ENCODE data around the gene MED15.

MED15 gene

DNA sequence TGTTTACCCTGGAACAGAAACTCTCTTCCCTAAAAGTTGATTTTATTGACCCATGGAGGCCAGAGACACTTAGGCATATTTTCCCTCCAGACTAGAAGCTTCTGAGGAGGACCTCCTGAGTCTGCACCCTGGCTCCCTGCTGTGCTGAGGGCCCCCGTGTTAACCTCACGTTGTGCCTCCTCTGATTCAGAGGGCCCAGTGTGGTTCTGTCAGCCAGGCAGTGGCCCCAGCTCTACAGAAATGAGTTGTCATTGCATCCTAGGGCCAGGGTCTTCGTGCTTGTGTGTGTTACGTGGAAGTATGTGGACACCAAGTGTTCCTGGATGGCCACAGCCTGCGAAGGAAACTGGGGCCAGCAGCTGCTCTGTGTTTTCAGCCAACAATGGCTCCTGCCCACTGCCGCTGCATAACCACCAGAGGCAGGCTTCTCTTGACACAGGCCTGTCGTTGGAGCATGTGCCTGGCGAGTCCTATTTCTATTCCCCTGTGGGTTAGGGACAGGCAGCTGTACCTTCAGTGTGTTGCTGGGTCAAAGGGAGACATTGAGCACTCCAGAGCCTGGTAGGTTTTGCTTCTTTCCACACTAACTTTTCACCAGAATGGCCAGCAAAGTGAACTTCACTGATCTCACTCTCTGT is 44.5 kb downstream of the MED15 start:
- no peak for DNase-seq (ENCODE audit: low read depth in 2 of 2)

DNA sequence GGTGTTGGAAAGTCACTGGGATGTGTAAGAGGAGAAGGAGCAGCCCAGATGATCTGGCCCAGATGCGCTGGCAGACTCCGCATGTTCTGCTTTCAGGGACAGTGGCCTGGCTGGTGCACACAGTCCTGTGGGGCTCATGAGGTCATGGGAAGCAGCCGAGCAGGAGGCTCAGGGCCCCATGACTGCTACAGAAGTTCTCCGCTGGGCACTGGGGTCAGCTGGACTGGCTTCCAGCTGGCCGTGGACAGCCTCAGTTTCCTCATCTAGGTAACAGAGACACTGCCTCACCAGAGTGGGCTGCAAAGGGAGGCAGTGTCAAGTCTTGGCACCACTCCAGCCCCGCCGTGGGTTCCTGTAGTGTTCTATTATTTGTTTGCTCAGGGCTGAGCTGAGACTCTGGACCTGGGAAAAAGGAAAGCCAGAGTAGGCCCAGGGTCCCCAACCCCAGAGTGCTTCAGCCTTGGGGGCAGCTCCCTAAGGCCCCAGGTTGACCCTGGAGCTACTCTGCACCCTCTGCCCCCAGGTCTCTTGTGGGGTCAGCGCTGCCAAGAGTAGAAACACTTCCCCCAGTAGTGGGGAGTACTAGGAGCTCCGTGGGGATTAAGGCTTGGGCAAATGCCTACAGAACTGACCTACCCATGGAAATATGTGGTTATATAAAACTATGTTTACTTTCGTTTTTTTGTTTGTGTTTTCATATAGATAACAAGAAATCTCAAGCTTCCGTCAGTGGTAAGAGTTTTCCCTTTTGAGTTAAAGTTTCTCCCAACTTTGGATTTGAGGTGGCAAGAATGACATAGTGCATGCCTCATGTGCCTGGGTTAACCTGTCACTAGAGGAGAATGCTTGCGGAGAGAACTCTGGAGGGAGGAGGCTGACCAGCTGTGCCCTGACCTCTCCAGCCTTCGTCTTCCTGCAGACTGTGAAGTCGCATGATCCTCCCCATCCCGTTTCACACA is 45.3 kb downstream of the MED15 start:
- no peak for DNase-seq (ENCODE audit: low read depth in 2 of 2)

DNA sequence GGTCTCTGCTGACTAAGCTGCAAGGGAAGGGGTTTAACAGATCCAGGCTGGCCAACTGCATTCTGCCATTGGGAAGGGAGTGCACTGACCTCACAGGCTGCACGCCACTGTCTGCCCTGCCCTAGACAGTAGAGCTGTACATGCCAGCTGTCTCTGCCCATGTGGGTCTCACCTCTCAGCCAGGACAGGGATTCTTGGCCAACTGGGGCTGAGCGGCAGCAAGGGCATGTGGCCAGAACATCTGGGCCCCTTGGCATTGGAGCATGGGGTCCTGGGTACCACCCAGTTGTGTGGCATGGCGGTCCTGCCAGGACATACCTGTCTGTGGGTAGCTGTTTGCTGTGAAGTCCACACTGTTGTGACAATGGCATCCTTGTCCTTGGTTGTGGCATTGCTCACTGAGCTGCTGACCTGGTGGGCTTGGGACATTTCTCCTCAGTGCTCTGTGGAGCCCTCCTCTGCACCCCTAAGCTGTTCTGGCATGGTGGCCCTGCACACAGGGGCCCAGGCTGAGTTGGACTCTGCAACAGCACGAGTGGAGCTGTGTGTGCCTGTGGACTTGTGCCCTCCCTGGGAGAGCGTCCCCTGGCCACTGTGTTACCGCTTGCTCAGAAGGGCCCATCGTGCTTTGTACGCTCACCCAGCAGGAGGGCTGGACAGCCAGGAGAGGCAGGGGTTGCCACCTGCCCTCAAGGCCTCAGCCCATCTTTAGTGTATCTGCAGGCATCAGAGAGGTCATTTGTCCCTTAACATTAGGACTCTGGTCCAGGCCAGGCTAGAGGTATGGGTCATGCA is 46.7 kb downstream of the MED15 start:
- no peak for DNase-seq (ENCODE audit: low read depth in 2 of 2)

DNA sequence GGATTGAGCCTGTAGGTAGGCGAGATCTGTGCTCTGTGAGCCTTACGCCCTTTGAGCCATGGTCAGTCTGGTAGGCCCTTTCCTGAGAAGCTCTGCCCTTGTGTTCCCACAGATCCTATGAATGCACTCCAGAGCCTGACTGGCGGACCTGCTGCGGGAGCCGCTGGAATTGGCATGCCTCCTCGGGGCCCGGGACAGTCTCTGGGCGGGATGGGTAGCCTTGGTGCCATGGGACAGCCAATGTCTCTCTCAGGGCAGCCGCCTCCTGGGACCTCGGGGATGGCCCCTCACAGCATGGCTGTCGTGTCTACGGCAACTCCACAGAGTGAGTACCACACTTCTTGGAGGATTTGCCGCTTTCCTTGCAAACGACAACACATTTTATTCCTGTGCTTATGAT is 47.4 kb downstream of the MED15 start:
- DNase-seq (ENCODE audit: low read depth in 2 of 2) = no peak

DNA sequence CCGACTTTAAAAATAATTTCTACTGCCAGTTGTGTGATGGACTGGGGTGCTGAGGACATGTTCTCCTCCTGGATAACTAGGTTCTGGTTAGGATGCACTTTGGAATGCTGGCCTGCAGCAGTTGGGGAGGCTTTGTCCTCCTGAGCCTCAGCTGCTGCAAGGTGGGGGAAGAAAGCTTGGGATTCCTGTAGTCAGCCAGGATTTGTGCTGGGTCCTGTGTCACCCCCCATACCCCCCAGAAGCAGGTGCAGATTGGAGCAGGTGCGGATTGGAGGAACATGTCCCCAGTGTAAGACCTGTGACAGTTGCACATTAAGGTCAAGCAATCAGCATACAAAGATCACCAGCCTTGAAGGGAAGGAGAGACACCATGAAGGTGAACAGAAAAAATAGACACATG is 51.1 kb downstream of the MED15 start:
- no peak for DNase-seq (ENCODE audit: low read depth in 2 of 2)

DNA sequence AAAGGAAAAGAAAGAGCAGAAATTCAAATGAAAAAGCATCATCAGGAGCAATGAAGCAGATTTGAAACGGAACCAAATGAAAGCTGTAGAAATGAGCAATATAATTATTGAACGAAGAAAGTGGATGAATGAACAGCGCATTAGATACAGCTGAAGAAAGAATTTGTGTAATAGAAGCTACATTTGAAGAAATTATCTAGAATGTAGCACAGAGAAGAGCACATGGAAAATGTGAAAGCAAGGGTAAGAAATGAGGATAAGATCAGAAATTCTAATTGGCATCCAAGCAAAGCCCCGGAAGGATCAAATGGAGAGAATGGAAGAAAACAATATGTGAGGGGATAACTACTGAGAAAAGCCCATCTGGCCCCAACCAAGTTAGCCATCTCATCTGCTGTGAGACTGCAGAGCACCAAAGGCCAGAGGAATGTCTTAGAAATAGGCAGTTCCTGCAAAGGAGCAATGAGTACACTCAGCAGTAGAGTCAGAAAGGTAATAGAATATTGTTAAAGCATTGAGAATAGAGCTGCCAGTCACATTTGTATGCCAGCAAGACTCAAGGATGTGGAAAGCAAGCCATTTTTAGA is 51.9 kb downstream of the MED15 start:
- DNase-seq (ENCODE audit: low read depth in 2 of 2) = no peak

DNA sequence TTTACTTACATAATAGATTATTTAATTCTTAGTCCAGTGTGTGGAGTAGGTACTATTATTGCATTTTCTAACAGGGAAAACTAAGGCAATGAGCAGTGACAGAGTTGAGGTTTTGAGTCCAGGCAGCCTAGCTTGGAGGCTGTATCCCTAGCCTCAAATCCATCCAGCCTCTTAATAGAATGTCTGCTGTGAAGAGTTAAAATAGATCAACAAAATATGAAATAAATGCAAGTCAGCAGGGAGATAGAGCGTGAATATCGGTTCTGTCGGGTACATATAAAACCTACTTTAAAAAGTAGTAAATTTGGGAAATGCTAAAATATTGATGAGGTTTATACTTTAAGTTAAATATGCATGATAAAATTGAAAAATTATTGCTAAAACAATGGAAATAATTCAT is 53.3 kb downstream of the MED15 start:
- DNase-seq (ENCODE audit: low read depth in 2 of 2) = no peak

DNA sequence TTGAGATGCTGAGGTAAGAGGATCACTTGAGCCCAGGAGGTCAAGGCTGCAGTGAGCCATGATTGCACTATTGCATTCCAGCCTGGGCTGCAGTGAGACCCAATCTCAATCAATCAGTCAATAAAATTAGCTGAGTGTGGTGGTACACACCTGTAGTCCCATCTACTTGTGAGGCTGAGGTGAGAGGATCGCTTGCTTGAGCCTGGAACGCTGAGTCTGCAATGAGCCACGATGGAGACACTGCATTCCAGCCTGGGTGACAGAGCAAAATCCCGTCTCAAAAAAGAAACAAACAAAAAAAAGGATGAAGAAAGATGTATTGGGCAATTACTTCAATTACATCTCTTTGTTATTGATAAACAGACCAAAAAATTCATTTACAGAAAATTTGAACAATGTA is 54.5 kb downstream of the MED15 start:
- DNase-seq (ENCODE audit: low read depth in 2 of 2) = no peak

DNA sequence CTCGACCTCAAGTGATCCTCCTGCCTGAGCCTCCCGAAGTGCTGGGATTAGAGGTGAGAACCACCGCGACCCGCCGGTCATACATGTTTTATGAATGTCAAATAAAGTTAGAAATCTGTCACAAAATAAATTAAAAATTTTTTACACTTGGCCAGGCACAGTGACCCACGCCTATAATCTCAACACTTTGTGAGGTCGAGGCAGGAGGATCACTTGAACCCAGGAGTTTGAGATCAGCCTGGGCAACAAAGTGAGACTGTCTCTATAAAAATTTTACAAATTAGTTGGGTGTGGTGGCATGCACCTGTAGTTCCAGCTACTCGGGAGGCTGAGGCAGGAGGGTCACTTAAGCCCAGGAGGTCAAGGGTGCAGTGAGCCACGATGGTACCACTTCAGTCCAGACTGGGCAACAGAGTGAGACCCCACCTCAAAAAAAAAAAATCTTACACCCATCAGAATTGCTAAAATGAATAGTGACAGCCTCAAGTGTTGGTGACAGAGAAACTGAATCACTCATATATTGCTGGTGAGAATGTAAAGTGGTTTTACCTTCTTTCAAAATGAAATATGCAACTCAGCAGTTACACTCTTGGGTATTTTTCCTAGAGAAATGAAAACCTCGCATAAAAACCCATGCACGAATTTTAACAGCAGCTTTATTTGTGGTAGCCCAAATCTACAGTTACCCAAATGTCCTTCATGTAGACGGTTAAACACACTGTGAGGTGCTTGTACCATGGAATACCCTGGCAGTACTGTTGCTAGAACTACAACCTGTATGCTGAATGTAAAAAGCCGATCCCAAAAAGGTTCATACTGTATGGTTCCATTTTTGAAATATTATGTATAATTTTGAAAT is 55.4 kb downstream of the MED15 start:
- no peak for DNase-seq (ENCODE audit: low read depth in 2 of 2)

DNA sequence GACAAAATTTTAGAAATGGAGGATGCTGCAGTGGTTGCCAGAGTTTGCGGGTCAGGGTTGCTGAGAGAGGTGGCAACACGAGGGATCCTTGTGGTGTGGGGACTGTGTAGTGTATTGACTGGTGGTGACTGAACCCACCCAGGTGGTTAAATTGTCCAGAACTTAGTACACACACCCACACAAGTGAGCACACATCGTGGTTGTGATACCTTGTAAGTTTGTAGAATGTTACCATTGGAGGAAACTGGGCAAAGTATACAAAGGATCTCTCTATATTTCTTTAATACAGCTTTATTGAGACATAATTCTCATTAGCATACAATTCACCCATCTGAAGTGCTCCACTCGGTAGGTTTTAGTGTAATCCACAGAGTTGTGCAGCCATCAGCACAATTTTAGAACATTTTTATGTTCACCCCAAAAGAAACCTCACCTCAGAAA is 56.1 kb downstream of the MED15 start:
- no peak for DNase-seq (ENCODE audit: low read depth in 2 of 2)

DNA sequence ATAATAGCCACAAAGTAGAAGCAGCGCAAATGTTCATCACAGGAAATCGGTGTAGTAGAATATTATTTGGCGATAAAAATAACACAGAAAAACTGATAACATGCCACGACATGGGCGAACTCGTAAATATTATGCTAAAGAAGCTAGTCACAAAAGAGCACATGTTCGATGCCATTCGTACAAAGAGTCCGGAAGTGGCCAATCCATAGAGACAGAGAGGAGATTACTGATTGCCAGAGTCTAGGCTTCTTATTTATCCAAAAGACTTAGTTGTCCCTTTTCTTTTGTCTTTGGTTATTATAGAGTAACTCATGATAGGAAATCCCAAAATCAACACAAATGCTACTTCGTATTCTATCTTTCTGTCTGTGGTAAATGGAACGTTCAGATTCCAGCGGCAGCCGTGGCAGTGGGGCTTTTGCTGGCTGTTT is 56.5 kb downstream of the MED15 start:
- no peak for DNase-seq (ENCODE audit: low read depth in 2 of 2)

DNA sequence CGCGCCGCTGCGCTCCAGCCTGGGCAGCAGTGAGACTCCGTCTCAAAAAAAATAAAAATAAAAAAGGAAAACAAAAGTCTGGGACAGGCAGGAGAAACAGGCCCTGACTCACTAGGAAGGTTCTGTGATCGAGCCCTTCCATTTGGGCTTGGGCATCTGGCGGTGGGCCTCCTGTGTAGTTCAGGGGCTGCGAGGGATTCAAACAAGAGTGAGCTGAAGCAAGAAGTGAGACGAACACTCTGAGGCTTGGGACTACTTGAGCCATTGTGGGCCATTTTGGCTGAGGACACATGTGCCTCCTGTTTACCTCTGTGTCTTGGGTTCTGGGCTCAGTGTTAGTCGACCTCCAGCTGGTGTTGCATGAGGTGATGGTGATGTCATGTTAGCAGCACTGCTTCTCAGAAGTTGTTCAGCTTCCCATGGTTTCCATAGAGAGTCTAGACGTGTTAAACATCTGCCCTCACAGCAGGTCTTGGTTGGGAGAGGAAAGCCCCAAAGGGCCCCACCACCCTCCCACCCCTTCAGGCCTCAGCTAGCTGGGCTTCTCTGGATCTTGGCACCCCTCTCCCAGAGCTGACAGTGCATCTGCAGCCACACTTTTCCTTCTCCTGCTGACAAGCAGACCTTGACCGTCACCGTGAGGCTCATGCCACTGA is 57.8 kb downstream of the MED15 start:
- no peak for DNase-seq (ENCODE audit: low read depth in 2 of 2)

DNA sequence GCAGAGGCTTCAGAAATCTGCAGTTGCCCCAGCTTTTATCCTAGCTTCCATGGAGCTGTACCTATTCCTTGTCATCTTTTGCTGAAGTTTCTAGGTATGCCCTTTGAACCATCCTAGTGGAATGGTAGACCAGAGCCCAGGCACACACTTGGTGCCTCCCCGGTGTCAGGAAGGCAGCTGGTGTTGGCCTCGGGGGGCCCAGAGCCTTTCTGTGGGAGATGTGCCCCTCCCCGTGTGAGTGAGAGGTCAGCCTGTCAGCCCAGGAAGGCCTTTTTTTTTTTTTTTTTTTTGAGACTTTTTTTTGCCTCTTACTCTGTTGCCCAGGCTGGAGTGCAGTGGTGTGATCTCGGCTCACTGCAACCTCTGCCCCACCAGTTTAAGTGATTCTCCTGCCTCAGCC is 58.4 kb downstream of the MED15 start:
- no peak for DNase-seq (ENCODE audit: low read depth in 2 of 2)

DNA sequence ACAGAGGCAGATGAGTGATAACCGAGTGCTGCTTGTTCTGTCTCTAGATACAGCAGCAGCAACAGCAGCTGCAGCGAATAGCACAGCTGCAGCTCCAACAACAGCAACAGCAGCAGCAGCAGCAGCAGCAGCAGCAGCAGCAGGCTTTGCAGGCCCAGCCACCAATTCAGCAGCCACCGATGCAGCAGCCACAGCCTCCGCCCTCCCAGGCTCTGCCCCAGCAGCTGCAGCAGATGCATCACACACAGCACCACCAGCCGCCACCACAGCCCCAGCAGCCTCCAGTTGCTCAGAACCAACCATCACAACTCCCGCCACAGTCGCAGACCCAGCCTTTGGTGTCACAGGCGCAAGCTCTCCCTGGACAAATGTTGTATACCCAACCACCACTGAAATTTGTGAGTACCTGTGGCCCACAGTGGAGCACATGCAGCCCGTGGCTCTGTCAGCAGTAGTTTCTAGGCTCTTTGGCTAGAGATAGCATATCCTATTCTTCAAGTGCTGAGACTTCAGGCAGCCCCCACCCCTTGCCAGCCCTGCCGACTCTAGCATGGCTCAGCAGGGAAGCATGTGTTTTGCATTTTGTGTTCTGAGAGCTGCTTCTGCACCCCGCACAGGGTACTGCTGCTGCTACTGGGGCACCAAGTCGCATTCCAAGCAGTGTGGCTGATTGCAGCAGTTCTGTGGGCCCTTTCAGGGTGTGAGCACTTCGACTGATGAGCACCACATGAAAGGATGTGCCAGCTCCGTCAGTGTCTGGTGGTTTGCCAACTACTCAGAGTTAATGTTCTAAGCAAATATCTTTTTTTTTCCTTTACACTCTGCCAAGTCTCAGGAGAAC is 59.2 kb downstream of the MED15 start:
- peak in 1 of 2 donors; percentile 51 for DNase-seq (ENCODE audit: low read depth in 2 of 2)

DNA sequence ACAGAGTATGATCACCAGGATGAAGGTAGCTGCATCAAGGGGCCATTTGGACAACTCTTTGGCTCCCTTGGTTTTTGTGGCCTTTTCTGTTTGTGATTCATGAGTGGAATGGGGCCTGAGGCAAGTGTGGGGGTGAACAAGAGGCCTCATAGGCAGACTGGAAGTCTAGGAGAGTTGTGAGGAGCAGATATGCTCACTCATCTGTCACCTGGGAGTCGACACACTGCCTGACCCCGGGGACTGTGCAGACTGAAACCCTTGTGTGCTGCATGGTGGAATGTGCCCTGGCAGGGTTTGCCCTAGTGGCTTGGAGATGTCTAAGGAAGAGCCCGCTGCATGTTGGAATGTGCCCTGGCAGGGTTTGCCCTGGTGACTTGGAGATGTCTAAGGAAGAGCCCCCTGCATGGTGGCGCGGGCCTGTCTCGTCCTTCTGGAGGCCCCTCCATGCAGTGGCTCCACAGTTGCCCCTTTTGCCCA is 60.0 kb downstream of the MED15 start:
- no peak for DNase-seq (ENCODE audit: low read depth in 2 of 2)

DNA sequence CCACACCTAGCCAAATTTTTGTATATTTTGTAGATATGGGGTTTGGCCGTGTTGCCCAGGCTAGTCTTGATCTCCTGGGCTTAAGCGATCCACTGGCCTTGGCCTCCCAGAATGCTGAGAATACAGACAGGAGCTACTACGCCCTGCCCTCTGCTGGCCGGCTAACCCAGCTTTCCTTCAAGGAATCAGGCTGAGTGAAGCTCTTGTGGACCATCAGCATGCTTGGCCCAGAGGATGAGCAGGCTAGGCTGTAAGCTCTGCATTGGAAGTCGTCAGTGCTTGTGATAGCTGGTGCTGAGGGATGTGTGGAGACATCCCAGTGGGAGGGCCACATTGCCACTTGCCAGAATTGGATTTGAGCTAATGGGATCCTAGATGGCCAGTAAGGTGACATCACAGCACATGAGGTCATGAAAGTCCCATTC is 60.6 kb downstream of the MED15 start:
- no peak for DNase-seq (ENCODE audit: low read depth in 2 of 2)

DNA sequence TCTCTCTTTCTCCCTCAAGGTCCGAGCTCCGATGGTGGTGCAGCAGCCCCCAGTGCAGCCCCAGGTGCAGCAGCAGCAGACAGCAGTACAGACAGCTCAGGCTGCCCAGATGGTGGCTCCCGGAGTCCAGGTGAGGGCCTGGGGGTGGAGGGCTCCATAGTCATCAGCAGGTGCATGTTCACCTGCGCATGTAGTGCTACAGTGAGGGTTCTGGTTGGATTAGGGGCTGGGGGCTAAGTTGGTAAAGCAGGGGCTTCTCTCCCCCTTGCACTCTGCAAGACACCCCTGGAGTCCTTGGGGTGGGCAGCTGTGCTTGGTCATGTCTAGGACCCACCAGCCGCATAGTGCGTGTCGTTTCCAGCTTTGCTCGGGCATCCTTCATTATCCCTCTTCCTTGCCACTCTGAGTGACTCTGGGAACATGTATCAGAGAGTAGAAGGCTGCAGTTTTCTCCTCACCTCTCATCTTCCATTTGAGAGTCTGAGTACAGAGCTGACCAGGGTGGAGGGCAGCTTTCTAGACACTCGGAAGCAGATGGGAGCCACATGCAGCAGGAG is 61.2 kb downstream of the MED15 start:
- no peak for DNase-seq (ENCODE audit: low read depth in 2 of 2)

DNA sequence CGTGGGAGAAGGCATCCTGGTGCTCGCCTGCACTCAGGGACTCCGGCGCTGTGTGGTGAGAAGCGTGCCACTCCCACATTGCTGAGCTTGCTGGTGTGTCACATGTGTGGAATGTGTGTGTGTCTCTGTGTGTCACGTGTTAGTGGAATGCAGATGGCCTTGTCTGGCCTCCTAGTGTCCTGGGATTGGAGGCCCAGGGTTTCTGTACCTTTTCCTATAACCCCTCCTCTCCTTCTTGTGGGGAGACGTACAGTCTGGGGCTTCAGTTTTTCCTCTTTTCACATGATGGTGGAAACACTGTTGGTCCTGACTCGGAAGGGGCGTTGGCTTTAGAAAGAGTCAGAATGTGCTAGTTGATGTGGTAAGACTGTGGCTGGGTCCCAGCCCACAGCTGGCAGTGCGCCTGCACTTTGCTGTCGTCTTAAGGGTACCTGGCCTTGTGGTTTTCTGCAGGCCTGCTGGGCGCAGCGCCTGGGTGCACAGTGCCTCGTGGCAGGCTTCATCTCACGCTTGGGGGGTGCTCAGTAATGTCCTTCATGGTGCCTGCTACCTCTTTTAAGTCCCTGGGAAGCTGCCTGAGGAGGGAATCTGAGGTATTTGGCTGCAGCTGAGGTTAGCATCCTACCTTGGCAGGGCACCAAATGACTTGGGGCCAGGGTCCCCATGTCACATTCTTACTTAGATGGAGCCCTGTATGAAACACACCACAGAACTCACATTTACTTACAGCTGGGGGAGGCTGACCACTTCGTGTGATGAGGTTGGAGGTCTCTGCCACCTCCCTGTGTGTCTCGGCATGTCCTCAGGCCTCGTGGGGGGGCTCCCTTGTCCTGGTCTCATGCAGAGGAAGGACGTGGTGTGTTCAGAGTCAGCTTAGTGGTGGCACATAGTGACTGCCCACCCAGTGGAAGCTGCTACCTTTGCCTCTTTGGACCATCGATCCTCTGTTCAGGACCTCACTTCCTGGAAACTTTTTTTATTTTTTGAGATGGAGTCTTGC is 61.9 kb downstream of the MED15 start:
- peak in 1 of 2 donors; percentile 65 for DNase-seq (ENCODE audit: low read depth in 2 of 2)
